T-helper 2 cell treated with Interferon-gamma antibody and Interleukin-4, amounts not matched to agents 100 ng/mL and 5 ng/mL, for 36 hours (primary cell): ENCODE data around the gene KCTD11. TPM values are rescaled to one million over a fixed set of nuclear protein-coding genes. Genes with fewer than 3 reads are reported as not detected.
"Not testable (repeated sequence)": the region's sequence is repeated elsewhere in the genome, so short reads cannot be mapped to it uniquely, and the experiment has no call there.

Experiments
- intact Hi-C: fragments of 100-400 bp; cut with micrococcal nuclease; formaldehyde crosslinking; loops from one replicate; pipeline ENCODE4 v1.15.1; 2023
- total RNA-seq: library from RNA; stranded (reverse); gene quantifications from 2 replicates; pipeline ENCODE4 v1.2.3, GENCODE V29; 2022

KCTD11 gene
- total RNA-seq, 1 donor from 2014 or later = 8.2 TPM

- intact Hi-C loops = loop anchor here (2.0 to 10.0 kb wide), 2 partner anchors 13 to 347 kb away; partner anchors contain the start of genes TP53 and WRAP53
These were observed 14.4 kb upstream of the KCTD11 start for GRCh38 chr17:7337600-7337999.

GRCh38 chr17:7340179-7340578 lies 11.8 kb upstream of the KCTD11 start:
- intact Hi-C loops = no loop called here

GRCh38 chr17:7341842-7342241 lies 10.1 kb upstream of the KCTD11 start:
- intact Hi-C loops = no loop called here

GRCh38 chr17:7343250-7343649 lies 8.7 kb upstream of the KCTD11 start:
- intact Hi-C loops = no loop called here

GRCh38 chr17:7346761-7347614 lies 5.0 kb upstream of the KCTD11 start:
- intact Hi-C loops = no loop called here

GRCh38 chr17:7347630-7348477 lies 4.1 kb upstream of the KCTD11 start:
- intact Hi-C loops = no loop called here

- intact Hi-C loops = no loop called here
These were observed 3.3 kb upstream of the KCTD11 start for GRCh38 chr17:7348478-7349242.

- intact Hi-C loops = loop anchor here (5.0 to 10.0 kb wide), 4 partner anchors 45 to 335 kb away; partner anchors contain the start of genes EIF5A, POLR2A, SLC35G6 and TMEM256
These were observed 534 bp downstream of the KCTD11 start for GRCh38 chr17:7352503-7352889.

GRCh38 chr17:7352910-7353635 lies 1.1 kb downstream of the KCTD11 start:
- intact Hi-C loops = loop anchor here (5.0 to 10.0 kb wide), 4 partner anchors 46 to 334 kb away; partner anchors contain the start of genes EIF5A, POLR2A, SLC35G6 and TMEM256

GRCh38 chr17:7354262-7354843 lies 2.4 kb downstream of the KCTD11 start:
- intact Hi-C loops = loop anchor here (5.0 to 10.0 kb wide), 4 partner anchors 47 to 333 kb away; partner anchors contain the start of genes EIF5A, POLR2A, SLC35G6 and TMEM256

GRCh38 chr17:7355053-7355452 lies 3.1 kb downstream of the KCTD11 start, which contains the start of gene TMEM95:
TSS of gene TMEM95 (plus strand) at chr17:7355156. CDS start at chr17:7355205, 49 bp downstream.
- intact Hi-C loops = loop anchor here (10.0 kb wide), 1 partner anchor 130 kb away; the partner anchor contains the start of genes POLR2A and SLC35G6

- intact Hi-C loops = loop anchor here (10.0 kb wide), 1 partner anchor 129 kb away; the partner anchor contains the start of genes POLR2A and SLC35G6
These were observed 3.6 kb downstream of the KCTD11 start for GRCh38 chr17:7355573-7355972.

- intact Hi-C loops = loop anchor here (1.0 to 10.0 kb wide), 3 partner anchors 79 to 205 kb away; partner anchors contain the start of genes POLR2A, SENP3, SLC35G6 and TMEM102
These were observed 4.1 kb downstream of the KCTD11 start for GRCh38 chr17:7356072-7356549.

GRCh38 chr17:7356756-7357155 lies 4.8 kb downstream of the KCTD11 start:
- intact Hi-C loops = loop anchor here (1.0 to 10.0 kb wide), 3 partner anchors 79 to 205 kb away; partner anchors contain the start of genes POLR2A, SENP3, SLC35G6 and TMEM102

- intact Hi-C loops = loop anchor here (10.0 kb wide), 1 partner anchor 127 kb away; the partner anchor contains the start of genes POLR2A and SLC35G6
These were observed 5.4 kb downstream of the KCTD11 start for GRCh38 chr17:7357381-7357780.

GRCh38 chr17:7361906-7362305 lies 9.9 kb downstream of the KCTD11 start:
- intact Hi-C loops = no loop called here

- intact Hi-C loops = no loop called here
These were observed 11.3 kb downstream of the KCTD11 start for GRCh38 chr17:7363311-7363710.

GRCh38 chr17:7365963-7366362 lies 14.0 kb downstream of the KCTD11 start:
- intact Hi-C loops = not testable (repeated sequence)

- intact Hi-C loops = no loop called here
These were observed 15.1 kb downstream of the KCTD11 start for GRCh38 chr17:7367083-7367482.
